Cortex of kidney (tissue), 1 donor: ENCODE measurements around the gene SSR3.
"Not testable (repeated sequence)": the region's sequence is repeated elsewhere in the genome, so short reads cannot be mapped to it uniquely, and the experiment has no call there.

Source experiments
- DNase-seq: peaks from one replicate; lab custom pipeline; 2025; lab: John Stamatoyannopoulos, UW

Gene SSR3

GRCh38 chr3:156554842-156555687 is at the start of gene SSR3:
Gene SSR3, minus strand, starts transcription at chr3:156555117. Its CDS starts 28 bp downstream, at chr3:156555089.
- peak; percentile 51 for DNase-seq

- DNase-seq, result no peak
Observed at GRCh38 chr3:156604064-156604641, 49.2 kb upstream of the SSR3 start.

GRCh38 chr3:156603379-156604017 is 48.6 kb upstream of the SSR3 start:
- no peak for DNase-seq

GRCh38 chr3:156602424-156602823 is 47.5 kb upstream of the SSR3 start:
- no peak for DNase-seq

- no peak for DNase-seq
Observed at GRCh38 chr3:156601497-156601896, 46.6 kb upstream of the SSR3 start.

- DNase-seq, result no peak
Observed at GRCh38 chr3:156600834-156601233, 45.9 kb upstream of the SSR3 start.

- DNase-seq, result no peak
Observed at GRCh38 chr3:156599089-156599874, 44.4 kb upstream of the SSR3 start.

GRCh38 chr3:156598413-156598812 is 43.5 kb upstream of the SSR3 start:
- no peak for DNase-seq

- DNase-seq, result no peak
Observed at GRCh38 chr3:156594219-156594683, 39.3 kb upstream of the SSR3 start.

GRCh38 chr3:156593814-156594213 is 38.9 kb upstream of the SSR3 start:
- DNase-seq, result no peak

GRCh38 chr3:156589806-156590205 is 34.9 kb upstream of the SSR3 start:
- not testable (repeated sequence) for DNase-seq

- DNase-seq, result no peak
Observed at GRCh38 chr3:156587760-156588069, 32.8 kb upstream of the SSR3 start.

- DNase-seq, result no peak
Observed at GRCh38 chr3:156586905-156587759, 32.2 kb upstream of the SSR3 start.

- no peak for DNase-seq
Observed at GRCh38 chr3:156583469-156583868, 28.6 kb upstream of the SSR3 start.

GRCh38 chr3:156582532-156583183 is 27.7 kb upstream of the SSR3 start:
- no peak for DNase-seq

GRCh38 chr3:156581954-156582353 is 27.0 kb upstream of the SSR3 start:
- DNase-seq, result no peak

- DNase-seq, result no peak
Observed at GRCh38 chr3:156581033-156581432, 26.1 kb upstream of the SSR3 start.

- no peak for DNase-seq
Observed at GRCh38 chr3:156579427-156579851, 24.5 kb upstream of the SSR3 start.

- DNase-seq, result no peak
Observed at GRCh38 chr3:156577736-156578135, 22.8 kb upstream of the SSR3 start.

GRCh38 chr3:156576651-156577348 is 21.9 kb upstream of the SSR3 start:
- no peak for DNase-seq
